ENCODE results near the gene CHMP1A.

Gene CHMP1A

DNA sequence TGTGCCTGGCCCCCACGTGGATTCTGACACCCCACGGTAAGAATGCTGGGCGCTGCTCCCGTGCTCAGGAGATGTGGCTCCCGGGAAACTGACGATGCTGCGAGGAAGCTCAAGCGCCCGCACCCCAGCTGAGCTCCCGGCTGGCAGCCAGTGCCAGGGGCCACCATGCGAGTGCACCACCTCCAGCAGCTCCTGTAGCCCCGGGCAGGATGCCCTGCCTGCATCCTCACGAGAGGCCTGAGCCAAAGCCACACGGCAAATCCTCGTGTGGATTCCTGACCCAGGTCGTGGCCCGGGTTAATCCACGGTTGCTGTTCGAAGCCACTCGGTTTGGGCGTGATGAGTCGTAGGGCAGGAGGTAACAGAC lies 55.6 kb downstream of the CHMP1A start:
- no peaks in the 10 kb centered on the region for H3K27me3 Mint-ChIP-seq
- peaks cover 15% of the 10 kb centered on the region for H3K4me1 Mint-ChIP-seq (ENCODE audit: low read depth)
- H3K36me3 Mint-ChIP-seq (ENCODE audit: low read depth), result no peaks in the 10 kb centered on the region
- H3K9me3 Mint-ChIP-seq, result no peaks in the 10 kb centered on the region
- no peak overlapping the region for H3K27ac Mint-ChIP-seq
- DNase-seq, result no peak
- no peak overlapping the region for H3K4me3 Mint-ChIP-seq

- Mint-ChIP-seq H3K9me3 (no peaks in the 10 kb centered on the region), H3K4me1 (ENCODE audit: low read depth) (peaks cover 15% of the 10 kb centered on the region), H3K27me3 (no peaks in the 10 kb centered on the region), H3K4me3 (no peak overlapping the region), H3K27ac (no peak overlapping the region), H3K36me3 (ENCODE audit: low read depth) (no peaks in the 10 kb centered on the region)
- DNase-seq, result no peak
Measured at GRCh38 chr16:89600956-89601355, 56.6 kb downstream of the CHMP1A start.

- Mint-ChIP-seq H3K36me3 (ENCODE audit: low read depth) (no peaks in the 10 kb centered on the region), H3K4me3 (no peak overlapping the region), H3K4me1 (ENCODE audit: low read depth) (peaks cover 15% of the 10 kb centered on the region), H3K27ac (no peak overlapping the region), H3K27me3 (no peaks in the 10 kb centered on the region), H3K9me3 (no peaks in the 10 kb centered on the region)
- DNase-seq, result no peak
Measured at GRCh38 chr16:89600427-89600826, 57.1 kb downstream of the CHMP1A start.

GRCh38 chr16:89599902-89600301 lies 57.6 kb downstream of the CHMP1A start:
- no peak for DNase-seq
- Mint-ChIP-seq H3K27ac (no peak overlapping the region), H3K27me3 (no peaks in the 10 kb centered on the region), H3K4me1 (ENCODE audit: low read depth) (peaks cover 15% of the 10 kb centered on the region), H3K9me3 (no peaks in the 10 kb centered on the region), H3K36me3 (ENCODE audit: low read depth) (no peaks in the 10 kb centered on the region), H3K4me3 (no peak overlapping the region)

- Mint-ChIP-seq H3K27ac (no peak overlapping the region), H3K36me3 (ENCODE audit: low read depth) (no peaks in the 10 kb centered on the region), H3K4me3 (no peak overlapping the region), H3K4me1 (ENCODE audit: low read depth) (peaks cover 15% of the 10 kb centered on the region), H3K9me3 (no peaks in the 10 kb centered on the region), H3K27me3 (no peaks in the 10 kb centered on the region)
- no peak for DNase-seq
Measured at GRCh38 chr16:89599451-89599858, 58.1 kb downstream of the CHMP1A start.

DNA sequence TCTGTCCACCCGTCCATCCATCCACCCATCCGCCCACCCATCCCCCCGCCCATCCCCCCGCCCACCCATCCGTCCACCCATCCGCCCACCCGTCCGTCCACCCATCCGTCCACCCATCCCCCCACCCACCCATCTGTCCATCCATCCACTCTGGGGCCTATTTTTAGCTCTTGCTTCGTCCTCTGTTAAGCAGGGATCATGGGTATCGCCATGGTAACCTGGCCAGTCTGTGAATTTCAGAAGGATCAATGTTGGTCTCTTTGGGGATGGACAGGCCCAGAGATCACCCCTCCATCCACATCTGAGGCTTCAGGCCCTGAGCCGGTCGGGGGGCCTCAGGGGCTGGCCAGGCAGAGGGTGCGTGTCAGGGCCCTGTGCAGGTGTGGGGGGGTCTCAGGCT lies 59.3 kb downstream of the CHMP1A start:
- H3K4me1 Mint-ChIP-seq (ENCODE audit: low read depth), result peaks cover 24% of the 10 kb centered on the region
- no peak for DNase-seq
- H3K27me3 Mint-ChIP-seq, result no peaks in the 10 kb centered on the region
- H3K27ac Mint-ChIP-seq, result no peak overlapping the region
- no peaks in the 10 kb centered on the region for H3K36me3 Mint-ChIP-seq (ENCODE audit: low read depth)
- H3K9me3 Mint-ChIP-seq, result no peaks in the 10 kb centered on the region
- no peak overlapping the region for H3K4me3 Mint-ChIP-seq

DNA sequence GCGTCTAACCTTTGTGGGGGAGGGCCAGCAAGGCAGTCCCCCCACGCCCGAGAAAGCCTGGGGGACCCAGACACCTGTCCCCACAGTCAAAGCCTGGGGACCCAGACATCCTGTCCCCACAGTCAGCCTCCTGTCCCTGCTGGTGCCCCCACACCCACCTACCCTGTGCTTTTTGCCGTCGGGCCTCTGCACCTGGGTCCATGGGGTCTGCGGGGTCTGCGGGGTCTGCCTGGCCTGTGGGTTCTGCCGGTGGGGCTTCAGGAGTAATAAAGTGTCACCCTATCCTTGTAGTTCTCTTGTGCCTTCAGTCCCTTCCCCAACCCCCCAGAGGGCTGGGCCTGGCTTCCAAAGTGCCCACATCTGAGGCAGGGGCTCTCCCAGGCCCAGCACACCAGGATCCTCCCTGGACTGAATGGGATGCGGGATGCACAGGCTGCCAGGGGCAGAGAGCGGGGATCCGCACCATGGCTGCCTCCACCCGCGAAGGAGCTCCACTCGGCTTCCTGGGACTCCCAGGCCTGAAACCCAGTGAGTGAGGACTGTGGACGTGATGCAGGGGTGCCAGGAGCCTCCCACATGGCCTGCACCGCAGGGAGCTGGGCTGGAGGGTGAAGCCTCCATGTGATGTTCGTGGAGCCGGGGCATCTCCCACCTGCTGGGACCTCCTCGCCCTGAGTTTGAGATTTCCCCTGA lies 60.4 kb downstream of the CHMP1A start:
- no peaks in the 10 kb centered on the region for H3K36me3 Mint-ChIP-seq (ENCODE audit: low read depth)
- peaks cover 15% of the 10 kb centered on the region for H3K4me1 Mint-ChIP-seq (ENCODE audit: low read depth)
- H3K27me3 Mint-ChIP-seq, result no peaks in the 10 kb centered on the region
- no peak overlapping the region for H3K27ac Mint-ChIP-seq
- H3K9me3 Mint-ChIP-seq, result no peaks in the 10 kb centered on the region
- no peak for DNase-seq
- no peak overlapping the region for H3K4me3 Mint-ChIP-seq

GRCh38 chr16:89596061-89596689 lies 61.3 kb downstream of the CHMP1A start:
- Mint-ChIP-seq H3K27me3 (no peaks in the 10 kb centered on the region), H3K4me1 (ENCODE audit: low read depth) (peaks cover 13% of the 10 kb centered on the region)

GRCh38 chr16:89595330-89596060 lies 62.0 kb downstream of the CHMP1A start:
- Mint-ChIP-seq H3K27ac (no peak overlapping the region), H3K4me3 (no peak overlapping the region)
- DNase-seq, result no peak

More at GRCh38 chr16:89596061-89596689, 61.3 kb downstream of the CHMP1A start:
- Mint-ChIP-seq H3K27ac (no peak overlapping the region), H3K4me3 (no peak overlapping the region), H3K9me3 (no peaks in the 10 kb centered on the region), H3K36me3 (ENCODE audit: low read depth) (no peaks in the 10 kb centered on the region)
- DNase-seq, result no peak

More at GRCh38 chr16:89595330-89596060, 62.0 kb downstream of the CHMP1A start:
- no peaks in the 10 kb centered on the region for H3K36me3 Mint-ChIP-seq (ENCODE audit: low read depth)
- H3K9me3 Mint-ChIP-seq, result no peaks in the 10 kb centered on the region
- peaks cover 13% of the 10 kb centered on the region for H3K4me1 Mint-ChIP-seq (ENCODE audit: low read depth)
- H3K27me3 Mint-ChIP-seq, result no peaks in the 10 kb centered on the region
